Osteoblast (primary cell): Measurements from ENCODE around the gene FAM20C. TPM values are rescaled to one million over a fixed set of nuclear protein-coding genes. Genes with fewer than 3 reads are reported as not detected.

Source experiments
- DNase-seq: peaks from one replicate; pipeline ENCODE4 v3.0.0; 2011; ENCODE audit warnings: low spot score, mixed read lengths; ENCODE audit not compliant: insufficient read length; ENCODE audit errors: missing footprints
- H2AFZ ChIP-seq: 2 replicates; pipeline ENCODE4 v1.6.0; 2011; ENCODE audit warnings: mild to moderate bottlenecking, low read length
- H3K27ac ChIP-seq: 2 replicates; pipeline ENCODE4 v1.5.1; 2011; ENCODE audit warnings: mild to moderate bottlenecking, low read depth, low read length, moderate library complexity
- H3K27me3 ChIP-seq: 2 replicates; pipeline ENCODE4 v1.6.0; 2012; ENCODE audit warnings: mild to moderate bottlenecking, control low read depth, inconsistent platforms, low read length, moderate library complexity; ENCODE audit not compliant: insufficient read depth
- H3K36me3 ChIP-seq: 2 replicates; pipeline ENCODE4 v1.5.1; 2011; ENCODE audit warnings: mild to moderate bottlenecking, low read length, control low read depth, moderate library complexity; ENCODE audit not compliant: insufficient read depth
- H3K4me1 ChIP-seq: 2 replicates; pipeline ENCODE4 v1.5.1; 2011; ENCODE audit warnings: mild to moderate bottlenecking, low read length, control low read depth, moderate library complexity; ENCODE audit not compliant: insufficient read depth
- H3K4me2 ChIP-seq: 2 replicates; pipeline ENCODE4 v1.6.0; 2011; ENCODE audit warnings: mild to moderate bottlenecking, low read length; ENCODE audit not compliant: insufficient read depth
- H3K4me3 ChIP-seq: fragments of 200-600 bp; sonication (generic); 3 replicates; pipeline ENCODE4 v1.5.1; 2012; ENCODE audit warnings: mild to moderate bottlenecking, low read length, inconsistent platforms; ENCODE audit not compliant: insufficient read depth
- H3K79me2 ChIP-seq: 2 replicates; pipeline ENCODE4 v1.6.0; 2012; ENCODE audit warnings: mild to moderate bottlenecking, low read length, control low read depth, inconsistent platforms; ENCODE audit not compliant: insufficient read depth
- H3K9me3 ChIP-seq: 2 replicates; pipeline ENCODE4 v1.5.1; 2011; ENCODE audit warnings: low read depth, low read length, control low read depth
- H4K20me1 ChIP-seq: 2 replicates; pipeline ENCODE4 v1.6.0; 2012; ENCODE audit warnings: mild to moderate bottlenecking, low read length, control low read depth; ENCODE audit not compliant: insufficient read depth
- total RNA-seq: library from RNA; depleted of rRNA; stranded (reverse); fragments of >200 nt; gene quantifications from 2 replicates; pipeline ENCODE4 v1.2.3, GENCODE V29; 2012
- TF ChIP-seq, protein P1 (sequence below): IDR thresholded peaks from 2 replicates; pipeline ENCODE4 v1.5.1; 2011; ENCODE audit warnings: mild to moderate bottlenecking, low read depth, low read length, moderate library complexity; ENCODE audit errors: extremely low read depth

FAM20C gene
- total RNA-seq, 1 donor = 46.0 TPM

GRCh38 chr7:169276-170172 lies 22.8 kb upstream of the FAM20C start:
- H3K9me3 ChIP-seq = no peaks in the 10 kb centered on the region
- H3K27me3 ChIP-seq = peaks cover 2% of the 10 kb centered on the region
- H2AFZ ChIP-seq = no peak overlapping the region
- peak; percentile 60 for DNase-seq
- no peaks in the 10 kb centered on the region for H4K20me1 ChIP-seq
- H3K79me2 ChIP-seq = no peaks in the 10 kb centered on the region
- H3K4me1 ChIP-seq = no peaks in the 10 kb centered on the region
- no peak overlapping the region for H3K27ac ChIP-seq
- H3K4me2 ChIP-seq = no peak overlapping the region
- TF ChIP-seq, protein P1, sequence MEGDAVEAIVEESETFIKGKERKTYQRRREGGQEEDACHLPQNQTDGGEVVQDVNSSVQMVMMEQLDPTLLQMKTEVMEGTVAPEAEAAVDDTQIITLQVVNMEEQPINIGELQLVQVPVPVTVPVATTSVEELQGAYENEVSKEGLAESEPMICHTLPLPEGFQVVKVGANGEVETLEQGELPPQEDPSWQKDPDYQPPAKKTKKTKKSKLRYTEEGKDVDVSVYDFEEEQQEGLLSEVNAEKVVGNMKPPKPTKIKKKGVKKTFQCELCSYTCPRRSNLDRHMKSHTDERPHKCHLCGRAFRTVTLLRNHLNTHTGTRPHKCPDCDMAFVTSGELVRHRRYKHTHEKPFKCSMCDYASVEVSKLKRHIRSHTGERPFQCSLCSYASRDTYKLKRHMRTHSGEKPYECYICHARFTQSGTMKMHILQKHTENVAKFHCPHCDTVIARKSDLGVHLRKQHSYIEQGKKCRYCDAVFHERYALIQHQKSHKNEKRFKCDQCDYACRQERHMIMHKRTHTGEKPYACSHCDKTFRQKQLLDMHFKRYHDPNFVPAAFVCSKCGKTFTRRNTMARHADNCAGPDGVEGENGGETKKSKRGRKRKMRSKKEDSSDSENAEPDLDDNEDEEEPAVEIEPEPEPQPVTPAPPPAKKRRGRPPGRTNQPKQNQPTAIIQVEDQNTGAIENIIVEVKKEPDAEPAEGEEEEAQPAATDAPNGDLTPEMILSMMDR = no peak
- no peak overlapping the region for H3K4me3 ChIP-seq
- H3K36me3 ChIP-seq = no peaks in the 10 kb centered on the region

GRCh38 chr7:170551-171363 lies 21.6 kb upstream of the FAM20C start:
- Histone ChIP-seq H3K4me2 (no peak overlapping the region), H3K36me3 (no peaks in the 10 kb centered on the region), H2AFZ (no peak overlapping the region), H3K4me1 (no peaks in the 10 kb centered on the region), H3K27ac (no peak overlapping the region), H3K4me3 (no peak overlapping the region), H3K27me3 (no peaks in the 10 kb centered on the region), H3K79me2 (no peaks in the 10 kb centered on the region), H3K9me3 (no peaks in the 10 kb centered on the region), H4K20me1 (no peaks in the 10 kb centered on the region)
- TF ChIP-seq, protein P1 = no peak
- peak; percentile 56 for DNase-seq

GRCh38 chr7:171364-171904 lies 20.9 kb upstream of the FAM20C start:
- Histone ChIP-seq H2AFZ (no peak overlapping the region), H3K9me3 (no peaks in the 10 kb centered on the region), H3K4me3 (no peak overlapping the region), H3K4me1 (no peaks in the 10 kb centered on the region), H3K27me3 (peaks cover 3% of the 10 kb centered on the region), H3K36me3 (no peaks in the 10 kb centered on the region), H3K79me2 (no peaks in the 10 kb centered on the region), H3K27ac (no peak overlapping the region), H3K4me2 (no peak overlapping the region), H4K20me1 (no peaks in the 10 kb centered on the region)
- TF ChIP-seq, protein P1 = no peak
- peak; percentile 63 for DNase-seq
